DOHH2 (cell line): ENCODE measurements around the gene CCL13.

ENCODE experiments used
- H3F3A ChIP-seq: fragments of 200-600 bp; sonication (generic), shearing (Covaris generic); 2 replicates; pipeline ENCODE4 v1.6.0; 2016; ENCODE audit warnings: antibody characterized with exemption, mild to moderate bottlenecking; ENCODE audit not compliant: control insufficient read depth, insufficient read depth
- H3K27ac ChIP-seq: fragments of 200-600 bp; sonication (generic); 2 replicates; pipeline ENCODE4 v1.5.1; 2014; ENCODE audit warnings: low read depth, mild to moderate bottlenecking, low read length, moderate library complexity
- H3K27me3 ChIP-seq: fragments of 200-600 bp; sonication (generic); 2 replicates; pipeline ENCODE4 v1.6.1; 2014; ENCODE audit warnings: mild to moderate bottlenecking, low read length, mixed read lengths; ENCODE audit not compliant: control insufficient read depth
- H3K36me3 ChIP-seq: fragments of 200-600 bp; sonication (generic); 2 replicates; pipeline ENCODE4 v1.6.1; 2014; ENCODE audit warnings: mild to moderate bottlenecking, low read length, moderate library complexity, mixed read lengths; ENCODE audit not compliant: control insufficient read depth
- H3K4me1 ChIP-seq: fragments of 200-600 bp; sonication (generic); 2 replicates; pipeline ENCODE4 v1.6.1; 2014; ENCODE audit warnings: mild to moderate bottlenecking, low read length, mixed read lengths; ENCODE audit not compliant: control insufficient read depth
- H3K4me2 ChIP-seq: fragments of 200-600 bp; sonication (generic); 2 replicates; pipeline ENCODE4 v1.6.0; 2014; ENCODE audit warnings: mild to moderate bottlenecking, low read length, moderate library complexity
- H3K4me3 ChIP-seq: fragments of 200-600 bp; sonication (generic); 2 replicates; pipeline ENCODE4 v1.5.1; 2014; ENCODE audit warnings: mild to moderate bottlenecking, low read length, mixed read lengths
- H3K79me2 ChIP-seq: fragments of 200-600 bp; sonication (generic); 2 replicates; pipeline ENCODE4 v1.6.1; 2014; ENCODE audit warnings: mild to moderate bottlenecking, low read length, mixed read lengths; ENCODE audit not compliant: control insufficient read depth
- H3K9me2 ChIP-seq: fragments of 200-600 bp; sonication (generic); replicated peaks from 2 replicates; pipeline ENCODE4 v1.6.1; 2014; ENCODE audit warnings: mild to moderate bottlenecking, low read length, mixed read lengths; ENCODE audit not compliant: control insufficient read depth
- H3K9me3 ChIP-seq: fragments of 200-600 bp; sonication (generic); 2 replicates; pipeline ENCODE4 v1.6.1; 2014; ENCODE audit warnings: antibody characterized with exemption, low read length, mixed read lengths; ENCODE audit not compliant: control insufficient read depth, insufficient read depth
- H4K20me1 ChIP-seq: fragments of 200-600 bp; sonication (generic); 2 replicates; pipeline ENCODE4 v1.6.0; 2014; ENCODE audit warnings: low read depth, mild to moderate bottlenecking, antibody characterized with exemption, low read length, moderate library complexity; ENCODE audit not compliant: control insufficient read depth, insufficient read depth
- CTCF ChIP-seq: fragments of 200-600 bp; sonication (generic); IDR thresholded peaks from one replicate; pipeline ENCODE4 v1.5.1; 2014; ENCODE audit warnings: antibody characterized with exemption, mild to moderate bottlenecking, low read depth, low read length; ENCODE audit not compliant: poor library complexity, severe bottlenecking
- EZH2phosphoT487 ChIP-seq: fragments of 200-600 bp; sonication (generic); IDR thresholded peaks from 2 replicates; pipeline ENCODE4 v1.6.1; 2017; ENCODE audit warnings: borderline replicate concordance, mild to moderate bottlenecking, antibody characterized with exemption, low read length, moderate library complexity, mixed read lengths

CCL13 gene

GRCh38 chr17:34363183-34363661 is 6.9 kb downstream of the CCL13 start, which contains the start of gene CCL1:
Gene CCL1 (minus strand): TSS chr17:34363233. CDS start chr17:34363161, 72 bp downstream.
- H4K20me1 ChIP-seq: no peaks in the 10 kb centered on the region
- H3F3A ChIP-seq: no peaks in the 10 kb centered on the region
- 0 out of 2 replicates have a peak, but pooled peaks cover 5% of the 10 kb centered on the region for H3K27me3 ChIP-seq
- H3K79me2 ChIP-seq: no peaks in the 10 kb centered on the region
- H3K4me3 ChIP-seq: no peak within 1 kb of the TSS
- no peaks in the 10 kb centered on the region for H3K9me3 ChIP-seq
- H3K4me2 ChIP-seq: no peak within 1 kb of the TSS
- no peaks in the 10 kb centered on the region for H3K9me2 ChIP-seq
- H3K27ac ChIP-seq: no peak within 1 kb of the TSS
- 0 out of 2 replicates have a peak, but pooled peaks cover 3% of the 10 kb centered on the region for H3K4me1 ChIP-seq
- TF ChIP-seq EZH2phosphoT487: no peak
- TF ChIP-seq CTCF: no peak
- H3K36me3 ChIP-seq: 0 out of 2 replicates have a peak, but pooled peaks cover 2% of the 10 kb centered on the region

DNA sequence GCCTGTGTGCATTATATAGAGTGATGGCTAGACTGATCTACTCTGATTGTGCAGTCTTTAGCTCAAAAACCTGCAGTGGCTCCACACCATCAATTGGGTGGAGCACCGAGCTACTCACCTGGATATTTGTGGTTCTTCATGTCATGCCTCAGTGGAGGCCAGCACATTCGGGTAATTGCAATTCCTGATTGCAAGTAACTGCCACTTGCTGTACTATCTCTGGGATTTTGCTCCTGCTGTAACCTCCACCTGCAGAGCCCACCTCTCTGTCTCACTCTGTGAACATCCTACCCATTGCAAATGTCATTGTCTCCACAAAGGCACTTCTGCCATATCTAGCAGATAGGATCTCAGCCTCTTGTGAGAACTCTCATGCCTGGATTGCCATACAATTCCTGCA is 8.5 kb downstream of the CCL13 start:
- Histone ChIP-seq H3K4me1 (0 out of 2 replicates have a peak, but pooled peaks cover 3% of the 10 kb centered on the region), H3K36me3 (0 out of 2 replicates have a peak, but pooled peaks cover 2% of the 10 kb centered on the region), H3K9me3 (no peaks in the 10 kb centered on the region), H3K27ac (no peak overlapping the region), H3K79me2 (no peaks in the 10 kb centered on the region), H3F3A (no peaks in the 10 kb centered on the region), H4K20me1 (no peaks in the 10 kb centered on the region), H3K9me2 (no peaks in the 10 kb centered on the region), H3K4me2 (no peak overlapping the region), H3K4me3 (no peak overlapping the region), H3K27me3 (0 out of 2 replicates have a peak, but pooled peaks cover 5% of the 10 kb centered on the region)
- TF ChIP-seq EZH2phosphoT487: no peak

DNA sequence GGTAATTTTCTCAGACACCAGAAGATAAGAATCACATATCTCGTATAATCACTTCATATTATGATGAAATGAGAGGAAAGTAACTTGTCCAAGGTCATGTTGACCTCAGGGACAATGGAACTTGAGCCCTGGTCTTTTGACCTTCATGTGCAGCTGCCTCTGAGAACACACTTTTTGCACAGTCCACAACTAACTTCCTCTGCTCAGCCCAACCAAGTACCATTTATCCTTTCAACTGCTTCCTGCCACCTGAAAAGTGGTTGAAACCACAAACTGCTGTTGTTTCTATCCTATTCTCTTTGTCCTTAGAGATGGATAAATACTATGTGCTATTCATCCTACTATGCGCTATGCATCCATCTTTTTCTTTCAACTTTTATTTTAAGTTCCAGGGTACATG is 9.1 kb downstream of the CCL13 start:
- H3K4me1 ChIP-seq: 0 out of 2 replicates have a peak, but pooled peaks cover 3% of the 10 kb centered on the region
- H3K4me2 ChIP-seq: no peak overlapping the region
- TF ChIP-seq EZH2phosphoT487 (no peak), CTCF (no peak)
- 0 out of 2 replicates have a peak, but pooled peaks cover 2% of the 10 kb centered on the region for H3K36me3 ChIP-seq
- no peak overlapping the region for H3K27ac ChIP-seq
- no peaks in the 10 kb centered on the region for H3K79me2 ChIP-seq
- H3K27me3 ChIP-seq: 0 out of 2 replicates have a peak, but pooled peaks cover 5% of the 10 kb centered on the region
- H3K9me3 ChIP-seq: no peaks in the 10 kb centered on the region
- no peak overlapping the region for H3K4me3 ChIP-seq
- H3K9me2 ChIP-seq: no peaks in the 10 kb centered on the region
- no peaks in the 10 kb centered on the region for H4K20me1 ChIP-seq
- no peaks in the 10 kb centered on the region for H3F3A ChIP-seq

DNA sequence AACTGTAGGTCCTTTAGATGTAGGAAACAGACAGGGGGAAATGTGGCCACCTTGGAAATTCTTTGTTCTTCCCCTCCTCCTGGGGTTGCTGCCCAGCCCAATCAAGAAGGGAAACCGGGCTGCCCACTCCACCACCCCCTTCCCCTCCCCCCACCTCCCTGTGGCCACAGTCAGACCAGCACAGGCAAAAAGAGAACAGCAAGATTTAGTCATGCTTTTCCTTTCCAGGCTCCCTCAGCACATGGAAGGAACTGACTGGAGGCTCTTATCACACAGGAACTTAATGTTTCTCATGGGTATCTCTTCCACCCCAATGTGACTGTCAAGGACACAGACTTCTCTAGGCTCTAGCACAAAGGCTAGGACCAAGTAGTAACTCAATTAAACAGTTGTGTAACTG is 9.7 kb downstream of the CCL13 start:
- 0 out of 2 replicates have a peak, but pooled peaks cover 2% of the 10 kb centered on the region for H3K36me3 ChIP-seq
- no peak overlapping the region for H3K27ac ChIP-seq
- H3K4me3 ChIP-seq: no peak overlapping the region

More for the DNA sequence above, 9.7 kb downstream of the CCL13 start:
- no peak for TF ChIP-seq CTCF
- TF ChIP-seq EZH2phosphoT487: no peak
- Histone ChIP-seq H3F3A (no peaks in the 10 kb centered on the region), H3K9me3 (no peaks in the 10 kb centered on the region), H3K4me2 (no peak overlapping the region), H3K4me1 (0 out of 2 replicates have a peak, but pooled peaks cover 3% of the 10 kb centered on the region), H3K27me3 (0 out of 2 replicates have a peak, but pooled peaks cover 5% of the 10 kb centered on the region), H3K9me2 (no peaks in the 10 kb centered on the region), H4K20me1 (no peaks in the 10 kb centered on the region), H3K79me2 (no peaks in the 10 kb centered on the region)
